ENCODE measurements around the gene ZNF524. TPM values are rescaled to one million over a fixed set of nuclear protein-coding genes. Genes with fewer than 3 reads are reported as not detected.

The ZNF524 gene
- total RNA-seq, 1 donor from 2014 or later = 6.7 TPM

GRCh38 chr19:55578761-55579747 is 21.0 kb upstream of the ZNF524 start:
- Mint-ChIP-seq H3K36me3 (ENCODE audit: unreplicated experiment) (peaks cover 4% of the 10 kb centered on the region), H3K27ac (ENCODE audit: unreplicated experiment) (peak overlapping the region; percentile 92), H3K4me3 (ENCODE audit: unreplicated experiment) (peak overlapping the region; percentile 97), H3K4me1 (ENCODE audit: low read depth, unreplicated experiment) (no peaks in the 10 kb centered on the region), H3K27me3 (ENCODE audit: unreplicated experiment) (peaks cover 17% of the 10 kb centered on the region), H3K9me3 (ENCODE audit: unreplicated experiment) (peaks cover 16% of the 10 kb centered on the region)
- DNase-seq = no peak
- no peak for TF ChIP-seq CTCF (IDR thresholded peaks at IDR 0.05; ENCODE audit: partially characterized antibody, unreplicated experiment)

- Mint-ChIP-seq H3K4me1 (ENCODE audit: low read depth, unreplicated experiment) (no peaks in the 10 kb centered on the region), H3K9me3 (ENCODE audit: unreplicated experiment) (peaks cover 15% of the 10 kb centered on the region), H3K36me3 (ENCODE audit: unreplicated experiment) (peaks cover 4% of the 10 kb centered on the region), H3K27ac (ENCODE audit: unreplicated experiment) (peak overlapping the region; percentile 92), H3K27me3 (ENCODE audit: unreplicated experiment) (peaks cover 16% of the 10 kb centered on the region), H3K4me3 (ENCODE audit: unreplicated experiment) (peak overlapping the region; percentile 97)
- DNase-seq = peak; percentile 64
- no peak for TF ChIP-seq CTCF (IDR thresholded peaks at IDR 0.05; ENCODE audit: partially characterized antibody, unreplicated experiment)
These were observed 20.1 kb upstream of the ZNF524 start for GRCh38 chr19:55579766-55580621.

- no peak for TF ChIP-seq CTCF (IDR thresholded peaks at IDR 0.05; ENCODE audit: partially characterized antibody, unreplicated experiment)
- Mint-ChIP-seq H3K36me3 (ENCODE audit: unreplicated experiment) (peaks cover 4% of the 10 kb centered on the region), H3K4me3 (ENCODE audit: unreplicated experiment) (peak within 1 kb of the TSS; percentile 97), H3K4me1 (ENCODE audit: low read depth, unreplicated experiment) (peaks cover 4% of the 10 kb centered on the region), H3K9me3 (ENCODE audit: unreplicated experiment) (peaks cover 20% of the 10 kb centered on the region), H3K27ac (ENCODE audit: unreplicated experiment) (peak within 1 kb of the TSS; percentile 92), H3K27me3 (ENCODE audit: unreplicated experiment) (peaks cover 15% of the 10 kb centered on the region)
- peak; percentile 95 for DNase-seq
These were observed 19.4 kb upstream of the ZNF524 start, which contains the start of gene ZNF579 for GRCh38 chr19:55580628-55581144. Gene ZNF579, minus strand, starts transcription at chr19:55580848. Its CDS starts 1,209 bp downstream, at chr19:55579639.

GRCh38 chr19:55581145-55581822 is 18.8 kb upstream of the ZNF524 start:
- TF ChIP-seq CTCF (IDR thresholded peaks at IDR 0.05; ENCODE audit: partially characterized antibody, unreplicated experiment) = no peak
- peak overlapping the region; percentile 76 for H3K4me3 Mint-ChIP-seq (ENCODE audit: unreplicated experiment)
- peaks cover 20% of the 10 kb centered on the region for H3K9me3 Mint-ChIP-seq (ENCODE audit: unreplicated experiment)
- peaks cover 4% of the 10 kb centered on the region for H3K36me3 Mint-ChIP-seq (ENCODE audit: unreplicated experiment)
- no peak for DNase-seq
- H3K27me3 Mint-ChIP-seq (ENCODE audit: unreplicated experiment) = peaks cover 13% of the 10 kb centered on the region
- peaks cover 4% of the 10 kb centered on the region for H3K4me1 Mint-ChIP-seq (ENCODE audit: low read depth, unreplicated experiment)
- peak overlapping the region; percentile 70 for H3K27ac Mint-ChIP-seq (ENCODE audit: unreplicated experiment)

Data from glutamatergic neuron (in vitro differentiated cells).